HEK293 (cell line): ENCODE measurements around the gene KIF5A.
A peak's percentile ranks its signal among the peaks of the same experiment; 100 is the strongest.

Experiments used
- CTCF ChIA-PET: fragments of 350-600 bp; formaldehyde crosslinking; extraction: SDS; loops from one replicate; lab custom pipeline; 2021; ENCODE audit warnings: antibody characterized with exemption; lab: Yijun Ruan, JAX
- POLR2A ChIA-PET: fragments of 300-600 bp; formaldehyde crosslinking; extraction: SDS; loops from one replicate; lab custom pipeline; 2020; ENCODE audit warnings: antibody characterized with exemption, inconsistent platforms; lab: Yijun Ruan, JAX
- H3K27ac ChIP-seq: fragments of 200-500 bp; sonication (Bioruptor generic); 2 replicates; pipeline ENCODE4 v1.5.1; 2014; ENCODE audit warnings: low read depth, low read length, control low read depth, inconsistent platforms; ENCODE audit errors: extremely low read depth
- H3K36me3 ChIP-seq, 2 experiments: fragments of 200-500 bp in 1 of 2; sonication (Bioruptor generic) in 1 of 2; 1 replicate in 1 of 2; 2 replicates in 1 of 2; pipeline ENCODE4 v1.5.1; 2014 to 2017; ENCODE audit warnings: inconsistent platforms in 2 of 2, low read length in 2 of 2; ENCODE audit not compliant: control insufficient read depth in 2 of 2, insufficient read depth in 1 of 2
- H3K4me1 ChIP-seq: fragments of 200-500 bp; sonication (Bioruptor generic); 2 replicates; pipeline ENCODE4 v1.5.1; 2014; ENCODE audit warnings: mild to moderate bottlenecking, low read length, inconsistent platforms; ENCODE audit not compliant: control insufficient read depth, insufficient read depth
- H3K4me3 ChIP-seq: 2 replicates; pipeline ENCODE4 v1.5.1; 2011; ENCODE audit warnings: low read depth, mild to moderate bottlenecking, control low read depth, low read length, moderate library complexity
- H3K9me3 ChIP-seq: fragments of 200-500 bp; sonication (Bioruptor generic); 2 replicates; pipeline ENCODE4 v1.5.1; 2014; ENCODE audit warnings: low read depth, low read length, inconsistent platforms; ENCODE audit not compliant: control insufficient read depth, insufficient read depth
- GFI1B ChIP-seq: fragments of 450-650 bp; formaldehyde crosslinking; IDR thresholded peaks from 2 replicates; pipeline ENCODE4 v1.5.1; 2016; ENCODE audit warnings: missing biosample characterization, missing genetic modification characterization
- KLF16 ChIP-seq: fragments of 450-650 bp; formaldehyde crosslinking; IDR thresholded peaks from 2 replicates; pipeline ENCODE4 v1.5.1; 2017; ENCODE audit warnings: missing biosample characterization, missing genetic modification characterization
- MEIS1 ChIP-seq: sonication (generic); formaldehyde crosslinking; IDR thresholded peaks from 2 replicates; pipeline ENCODE4 v1.8.1; 2022; ENCODE audit warnings: missing genetic modification reagents, mild to moderate bottlenecking, borderline replicate concordance
- PATZ1 ChIP-seq: fragments of 450-650 bp; formaldehyde crosslinking; IDR thresholded peaks from 2 replicates; pipeline ENCODE4 v1.5.1; 2016; ENCODE audit warnings: missing biosample characterization, missing genetic modification characterization
- PRDM1 ChIP-seq: fragments of 450-650 bp; formaldehyde crosslinking; IDR thresholded peaks from 2 replicates; pipeline ENCODE4; 2016; ENCODE audit warnings: missing biosample characterization, missing genetic modification characterization
- SP3 ChIP-seq: fragments of 450-650 bp; formaldehyde crosslinking; IDR thresholded peaks from 2 replicates; pipeline ENCODE4 v1.5.1; 2016; ENCODE audit warnings: missing biosample characterization, missing genetic modification characterization
- WT1 ChIP-seq: fragments of 450-650 bp; formaldehyde crosslinking; IDR thresholded peaks from 2 replicates; pipeline ENCODE4 v1.5.1; 2016; ENCODE audit warnings: missing biosample characterization, missing genetic modification characterization
- YY1 ChIP-seq: fragments of 450-650 bp; formaldehyde crosslinking; IDR thresholded peaks from 2 replicates; pipeline ENCODE4 v1.5.1; 2018; ENCODE audit warnings: missing biosample characterization, missing genetic modification characterization
- ZBTB20 ChIP-seq: fragments of 450-650 bp; formaldehyde crosslinking; IDR thresholded peaks from 2 replicates; pipeline ENCODE4 v1.5.1; 2016; ENCODE audit warnings: missing biosample characterization, missing genetic modification characterization
- ZBTB26 ChIP-seq: fragments of 450-650 bp; formaldehyde crosslinking; optimal IDR thresholded peaks from 2 replicates; pipeline ENCODE3; 2016; ENCODE audit warnings: missing biosample characterization, mild to moderate bottlenecking, missing genetic modification characterization
- ZBTB44 ChIP-seq: fragments of 450-650 bp; IDR thresholded peaks from 2 replicates; pipeline ENCODE4 v1.5.1; 2018; ENCODE audit warnings: missing biosample characterization, mild to moderate bottlenecking, missing genetic modification characterization
- ZFP69B ChIP-seq: fragments of 450-650 bp; formaldehyde crosslinking; IDR thresholded peaks from 2 replicates; pipeline ENCODE4 v1.5.1; 2016; ENCODE audit warnings: missing biosample characterization, missing genetic modification characterization
- ZIC2 ChIP-seq: fragments of 450-650 bp; formaldehyde crosslinking; IDR thresholded peaks from 2 replicates; pipeline ENCODE4 v1.5.1; 2016; ENCODE audit warnings: missing biosample characterization, missing genetic modification characterization
- ZNF138 ChIP-seq: fragments of 450-650 bp; formaldehyde crosslinking; IDR thresholded peaks from 2 replicates; pipeline ENCODE4 v1.5.1; 2016; ENCODE audit warnings: missing biosample characterization, missing genetic modification characterization, borderline replicate concordance
- ZNF140 ChIP-seq: fragments of 450-650 bp; formaldehyde crosslinking; IDR thresholded peaks from 2 replicates; pipeline ENCODE4 v1.5.1; 2016; ENCODE audit warnings: missing biosample characterization, missing genetic modification characterization
- ZNF16 ChIP-seq: fragments of 450-650 bp; formaldehyde crosslinking; IDR thresholded peaks from 2 replicates; pipeline ENCODE4 v1.5.1; 2016; ENCODE audit warnings: low read depth, missing biosample characterization, missing genetic modification characterization
- ZNF169 ChIP-seq: fragments of 450-650 bp; formaldehyde crosslinking; IDR thresholded peaks from 2 replicates; pipeline ENCODE4 v1.5.1; 2016; ENCODE audit warnings: missing biosample characterization, missing genetic modification characterization
- ZNF174 ChIP-seq: fragments of 450-650 bp; formaldehyde crosslinking; IDR thresholded peaks from 2 replicates; pipeline ENCODE4 v1.5.0; 2017; ENCODE audit warnings: missing biosample characterization, mild to moderate bottlenecking, missing genetic modification characterization
- ZNF175 ChIP-seq: fragments of 450-650 bp; formaldehyde crosslinking; IDR thresholded peaks from 2 replicates; pipeline ENCODE4 v1.5.1; 2016; ENCODE audit warnings: missing biosample characterization, missing genetic modification characterization
- ZNF335 ChIP-seq: fragments of 450-650 bp; formaldehyde crosslinking; conservative IDR thresholded peaks from 2 replicates; pipeline ENCODE4 v1.5.1; 2016; ENCODE audit warnings: missing biosample characterization, missing genetic modification characterization
- ZNF354C ChIP-seq: fragments of 450-650 bp; formaldehyde crosslinking; IDR thresholded peaks from 2 replicates; pipeline ENCODE4 v1.5.1; 2016; ENCODE audit warnings: missing biosample characterization, missing genetic modification characterization, low read depth, borderline replicate concordance
- ZNF571 ChIP-seq: fragments of 450-650 bp; formaldehyde crosslinking; IDR thresholded peaks from 2 replicates; pipeline ENCODE4 v1.5.0; 2017; ENCODE audit warnings: missing biosample characterization, missing genetic modification characterization
- ZNF580 ChIP-seq: fragments of 450-650 bp; formaldehyde crosslinking; IDR thresholded peaks from 2 replicates; pipeline ENCODE4 v1.5.1; 2016; ENCODE audit warnings: missing biosample characterization, missing genetic modification characterization
- ZNF585B ChIP-seq: fragments of 450-650 bp; formaldehyde crosslinking; IDR thresholded peaks from 2 replicates; pipeline ENCODE4 v1.5.1; 2016; ENCODE audit warnings: missing biosample characterization, missing genetic modification characterization
- ZNF654 ChIP-seq: fragments of 450-650 bp; formaldehyde crosslinking; IDR thresholded peaks from 2 replicates; pipeline ENCODE4 v1.5.1; 2016; ENCODE audit warnings: low read depth, missing biosample characterization, missing genetic modification characterization
- ZNF660 ChIP-seq: fragments of 450-650 bp; IDR thresholded peaks from 2 replicates; pipeline ENCODE4 v1.5.1; 2018; ENCODE audit warnings: missing biosample characterization, mild to moderate bottlenecking, missing genetic modification characterization
- ZNF707 ChIP-seq: fragments of 450-650 bp; formaldehyde crosslinking; IDR thresholded peaks from 2 replicates; pipeline ENCODE4 v1.5.1; 2016; ENCODE audit warnings: missing biosample characterization, missing genetic modification characterization
- ZNF785 ChIP-seq: fragments of 450-650 bp; formaldehyde crosslinking; IDR thresholded peaks from 2 replicates; pipeline ENCODE4 v1.5.1; 2016; ENCODE audit warnings: missing biosample characterization, missing genetic modification characterization
- ZSCAN30 ChIP-seq: fragments of 450-650 bp; IDR thresholded peaks from 2 replicates; pipeline ENCODE4 v1.5.1; 2018; ENCODE audit warnings: missing biosample characterization, mild to moderate bottlenecking, missing genetic modification characterization, moderate library complexity

Gene KIF5A

GRCh38 chr12:57583008-57583831 is 33.4 kb downstream of the KIF5A start (continued):
- no peak for TF ChIP-seq ZBTB44
- no peak for TF ChIP-seq WT1 (tag by site-specific recombination)
- TF ChIP-seq ZNF169, result no peak
- 0 out of 2 replicates have a peak, but pooled peaks have one; percentile 17 for TF ChIP-seq PATZ1 (tag by site-specific recombination)
- TF ChIP-seq ZNF585B (tag by site-specific recombination), result no peak
- no peak for TF ChIP-seq KLF16 (tag by site-specific recombination)
- peak; percentile 76 for TF ChIP-seq ZNF660 (tag by site-specific recombination)
- no peak for TF ChIP-seq ZBTB26 (tag by site-specific recombination)
- TF ChIP-seq ZNF174 (tag by site-specific recombination), result no peak
- no peak for TF ChIP-seq ZBTB20 (tag by site-specific recombination)
- TF ChIP-seq ZNF140, result no peak
- TF ChIP-seq ZNF654, result peak; percentile 98
- TF ChIP-seq MEIS1 (CRISPR knock-in tag), result no peak
- TF ChIP-seq ZIC2 (tag by site-specific recombination), result peak; percentile 17; the same call in 1 of the 2 replicates
- no peak for TF ChIP-seq PRDM1 (tag by site-specific recombination)
- TF ChIP-seq ZNF707 (tag by site-specific recombination), result no peak

- H3K27ac ChIP-seq, result no peak overlapping the region
- CTCF ChIA-PET, result interaction anchor here (0.7 to 6.6 kb wide), 32 partner anchors 9 to 158 kb away, joined by 3 to 113 read pairs (median 7); partner anchors contain the start of genes ARHGEF25, B4GALNT1 and DCTN2
- H3K36me3 ChIP-seq, result peaks cover 0 to 29% of the 10 kb centered on the region in 2 experiments; a peak in 2 of 3 replicates
- H3K4me3 ChIP-seq, result no peak overlapping the region
- no peaks in the 10 kb centered on the region for H3K9me3 ChIP-seq
- no peaks in the 10 kb centered on the region for H3K4me1 ChIP-seq
- no peak for TF ChIP-seq ZNF174 (tag by site-specific recombination)
- no peak for TF ChIP-seq GFI1B (tag by site-specific recombination)
- TF ChIP-seq ZNF785, result no peak
- TF ChIP-seq KLF16 (tag by site-specific recombination), result no peak
- no peak for TF ChIP-seq SP3 (tag by site-specific recombination)
- no peak for TF ChIP-seq YY1
- TF ChIP-seq ZNF16 (tag by site-specific recombination), result no peak
- no peak for TF ChIP-seq ZFP69B (tag by site-specific recombination)
- TF ChIP-seq ZNF175 (tag by site-specific recombination), result no peak
- TF ChIP-seq ZNF138 (tag by site-specific recombination), result no peak
- TF ChIP-seq ZNF580 (tag by site-specific recombination), result no peak
- no peak for TF ChIP-seq ZNF571
- no peak for TF ChIP-seq ZSCAN30 (tag by site-specific recombination)
- no peak for TF ChIP-seq ZNF354C (tag by site-specific recombination)
- no peak for TF ChIP-seq ZNF335
- TF ChIP-seq, all 188 proteins: peak for 0
- POLR2A ChIA-PET, result interaction anchor here (1.2 to 1.5 kb wide), 2 partner anchors 27 to 49 kb away, joined by 3 read pairs; partner anchors contain the start of genes ARHGEF25 and B4GALNT1
These were observed 34.2 kb downstream of the KIF5A start for GRCh38 chr12:57584050-57584449.
